ENCODE measurements around the gene GABRR2.

- TF ChIP-seq CTCF (IDR thresholded peaks at IDR 0.05), result no peak
- no peak for TF ChIP-seq POLR2A (IDR thresholded peaks at IDR 0.05)
Measured at GRCh38 chr6:89298680-89299465, 16.2 kb downstream of the GABRR2 start.
